GM12891 (cell line): ENCODE results near the gene FAM174C.

ENCODE experiments used
- DNase-seq: peaks from one replicate; pipeline ENCODE4 v3.0.0; 2011; ENCODE audit warnings: low spot score; ENCODE audit not compliant: insufficient read length
- FAIRE-seq: peaks from 2 replicates; lab custom pipeline; 2011; peaks lifted over from hg19 to GRCh38; lab: Jason Lieb, UNC
- PAX5 ChIP-seq: IDR thresholded peaks from 2 replicates; pipeline ENCODE4 v1.6.1; 2011; ENCODE audit warnings: low read length, moderate library complexity, mild to moderate bottlenecking; ENCODE audit not compliant: insufficient read depth, severe bottlenecking
- POLR2A ChIP-seq: IDR thresholded peaks from 2 replicates; pipeline ENCODE4 v1.6.1; 2011; ENCODE audit warnings: low read depth, low read length, control low read depth
- POLR2AphosphoS5 ChIP-seq: IDR thresholded peaks from 2 replicates; pipeline ENCODE4 v1.6.1; 2011; ENCODE audit warnings: low read depth, low read length, control low read depth
- POU2F2 ChIP-seq: IDR thresholded peaks from 2 replicates; pipeline ENCODE4 v1.6.1; 2011; ENCODE audit warnings: low read depth, mild to moderate bottlenecking, control low read depth, low read length, moderate library complexity
- SPI1 ChIP-seq: IDR thresholded peaks from 2 replicates; pipeline ENCODE4 v1.6.1; 2011; ENCODE audit warnings: low read depth, low read length, control low read depth
- TAF1 ChIP-seq: IDR thresholded peaks from 2 replicates; pipeline ENCODE4 v1.6.1; 2011; ENCODE audit warnings: low read depth, low read length, control low read depth

The FAM174C gene

GRCh38 chr19:1286487-1287353 is 11.4 kb downstream of the FAM174C start:
- no peak for TF ChIP-seq TAF1
- TF ChIP-seq SPI1 = no peak
- no peak for TF ChIP-seq POLR2A
- no peak for TF ChIP-seq PAX5
- TF ChIP-seq POU2F2 = no peak
- TF ChIP-seq POLR2AphosphoS5 = no peak
- DNase-seq (no peak), FAIRE-seq (no peak)

GRCh38 chr19:1287354-1288225 is 12.3 kb downstream of the FAM174C start:
- DNase-seq (no peak), FAIRE-seq (no peak)
- TF ChIP-seq TAF1 (no peak), POU2F2 (no peak), POLR2AphosphoS5 (no peak), PAX5 (no peak), SPI1 (no peak), POLR2A (no peak)

GRCh38 chr19:1288226-1288612 is 12.9 kb downstream of the FAM174C start:
- DNase-seq = no peak
- TF ChIP-seq POLR2AphosphoS5 (no peak), POU2F2 (no peak), TAF1 (no peak), SPI1 (no peak), POLR2A (no peak), PAX5 (no peak)
- FAIRE-seq = no peak

- DNase-seq = no peak
- FAIRE-seq = no peak
These were observed 13.7 kb downstream of the FAM174C start for GRCh38 chr19:1288833-1289685.

GRCh38 chr19:1289686-1290025 is 14.3 kb downstream of the FAM174C start:
- FAIRE-seq = no peak
- no peak for DNase-seq
- TF ChIP-seq POU2F2 = no peak
- no peak for TF ChIP-seq POLR2A
- no peak for TF ChIP-seq POLR2AphosphoS5
- no peak for TF ChIP-seq TAF1
- no peak for TF ChIP-seq PAX5
- no peak for TF ChIP-seq SPI1

More at GRCh38 chr19:1288833-1289685, 13.7 kb downstream of the FAM174C start:
- TF ChIP-seq TAF1 (no peak), POLR2A (no peak), POU2F2 (no peak), POLR2AphosphoS5 (no peak), PAX5 (no peak), SPI1 (no peak)

GRCh38 chr19:1290196-1290702 is 14.9 kb downstream of the FAM174C start:
- no peak for TF ChIP-seq POU2F2
- no peak for TF ChIP-seq POLR2A
- TF ChIP-seq PAX5 = no peak
- no peak for TF ChIP-seq POLR2AphosphoS5
- no peak for TF ChIP-seq TAF1
- TF ChIP-seq SPI1 = no peak
- DNase-seq = no peak
- FAIRE-seq = no peak

- TF ChIP-seq TAF1 = no peak
- TF ChIP-seq SPI1 = no peak
- TF ChIP-seq POLR2A = no peak
- TF ChIP-seq PAX5 = no peak
- TF ChIP-seq POLR2AphosphoS5 = no peak
- no peak for TF ChIP-seq POU2F2
- DNase-seq = no peak
- FAIRE-seq = no peak
These were observed 15.6 kb downstream of the FAM174C start for GRCh38 chr19:1290703-1291651.
